Upper lobe of left lung (tissue), 4 donors: Measurements from ENCODE around the gene KMT2C.

Source experiments
- CTCF ChIP-seq, 6 experiments: fragments of 450-650 bp in 4 of 6; fragments of 200-600 bp in 2 of 6; sonication (generic) in 2 of 6; IDR thresholded peaks; one replicate each; pipeline ENCODE4 v1.5.1; 2016 to 2019; ENCODE audit warnings: antibody characterized with exemption in 6 of 6
- EP300 ChIP-seq, 4 donors: sonication (generic); formaldehyde crosslinking; IDR thresholded peaks; one replicate each; pipeline ENCODE4 v1.5.1; 2017; ENCODE audit warnings: antibody characterized with exemption in 4 of 4, control low read depth in 2 of 4
- POLR2A ChIP-seq, 4 donors: fragments of 450-650 bp; IDR thresholded peaks; one replicate each; pipeline ENCODE4 v1.5.1; 2016 to 2017; ENCODE audit warnings: antibody characterized with exemption in 4 of 4, mild to moderate bottlenecking in 2 of 4
- POLR2AphosphoS5 ChIP-seq, 2 donors: sonication (generic); formaldehyde crosslinking; IDR thresholded peaks; one replicate each; pipeline ENCODE4 v1.5.1; 2017; ENCODE audit warnings: antibody characterized with exemption in 2 of 2

- no peak for TF ChIP-seq CTCF (IDR thresholded peaks at IDR 0.05)
- TF ChIP-seq EP300 (IDR thresholded peaks at IDR 0.05) = no peak
- no peak for TF ChIP-seq POLR2AphosphoS5 (IDR thresholded peaks at IDR 0.05)
- no peak for TF ChIP-seq POLR2A (IDR thresholded peaks at IDR 0.05)
Observed at GRCh38 chr7:152355474-152356057, 80.2 kb downstream of the KMT2C start.
